SK-N-SH (cell line): ENCODE measurements around the gene MED6.

Source experiments
- POLR2AphosphoS5 ChIP-seq: IDR thresholded peaks from 2 replicates; pipeline ENCODE4 v1.6.1; 2012; ENCODE audit warnings: low read depth, low read length
- TF ChIP-seq, protein P1 (sequence below): fragments of 200-600 bp; sonication (generic); IDR thresholded peaks from 2 replicates; pipeline ENCODE4 v1.6.1; 2017; ENCODE audit warnings: antibody characterized with exemption, mild to moderate bottlenecking, moderate library complexity
- TF ChIP-seq, protein P2 (sequence below): IDR thresholded peaks from 2 replicates; pipeline ENCODE4 v1.4.0; 2012; ENCODE audit warnings: low read depth, borderline replicate concordance

- TF ChIP-seq POLR2AphosphoS5, result no peak
- TF ChIP-seq, protein P1, sequence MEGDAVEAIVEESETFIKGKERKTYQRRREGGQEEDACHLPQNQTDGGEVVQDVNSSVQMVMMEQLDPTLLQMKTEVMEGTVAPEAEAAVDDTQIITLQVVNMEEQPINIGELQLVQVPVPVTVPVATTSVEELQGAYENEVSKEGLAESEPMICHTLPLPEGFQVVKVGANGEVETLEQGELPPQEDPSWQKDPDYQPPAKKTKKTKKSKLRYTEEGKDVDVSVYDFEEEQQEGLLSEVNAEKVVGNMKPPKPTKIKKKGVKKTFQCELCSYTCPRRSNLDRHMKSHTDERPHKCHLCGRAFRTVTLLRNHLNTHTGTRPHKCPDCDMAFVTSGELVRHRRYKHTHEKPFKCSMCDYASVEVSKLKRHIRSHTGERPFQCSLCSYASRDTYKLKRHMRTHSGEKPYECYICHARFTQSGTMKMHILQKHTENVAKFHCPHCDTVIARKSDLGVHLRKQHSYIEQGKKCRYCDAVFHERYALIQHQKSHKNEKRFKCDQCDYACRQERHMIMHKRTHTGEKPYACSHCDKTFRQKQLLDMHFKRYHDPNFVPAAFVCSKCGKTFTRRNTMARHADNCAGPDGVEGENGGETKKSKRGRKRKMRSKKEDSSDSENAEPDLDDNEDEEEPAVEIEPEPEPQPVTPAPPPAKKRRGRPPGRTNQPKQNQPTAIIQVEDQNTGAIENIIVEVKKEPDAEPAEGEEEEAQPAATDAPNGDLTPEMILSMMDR, result no peak
- TF ChIP-seq, protein P2, sequence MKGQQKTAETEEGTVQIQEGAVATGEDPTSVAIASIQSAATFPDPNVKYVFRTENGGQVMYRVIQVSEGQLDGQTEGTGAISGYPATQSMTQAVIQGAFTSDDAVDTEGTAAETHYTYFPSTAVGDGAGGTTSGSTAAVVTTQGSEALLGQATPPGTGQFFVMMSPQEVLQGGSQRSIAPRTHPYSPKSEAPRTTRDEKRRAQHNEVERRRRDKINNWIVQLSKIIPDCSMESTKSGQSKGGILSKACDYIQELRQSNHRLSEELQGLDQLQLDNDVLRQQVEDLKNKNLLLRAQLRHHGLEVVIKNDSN, result no peak
Observed at GRCh38 chr14:70536830-70537229, 63.6 kb downstream of the MED6 start.
